GM12872 (cell line): ENCODE results near the gene SDK2.

Experiments
- TF ChIP-seq, protein P1 (sequence below): IDR thresholded peaks from 3 replicates; pipeline ENCODE4 v1.5.1; 2011; ENCODE audit warnings: low read depth, mild to moderate bottlenecking, low read length, moderate library complexity; ENCODE audit not compliant: insufficient read depth

Gene SDK2

DNA sequence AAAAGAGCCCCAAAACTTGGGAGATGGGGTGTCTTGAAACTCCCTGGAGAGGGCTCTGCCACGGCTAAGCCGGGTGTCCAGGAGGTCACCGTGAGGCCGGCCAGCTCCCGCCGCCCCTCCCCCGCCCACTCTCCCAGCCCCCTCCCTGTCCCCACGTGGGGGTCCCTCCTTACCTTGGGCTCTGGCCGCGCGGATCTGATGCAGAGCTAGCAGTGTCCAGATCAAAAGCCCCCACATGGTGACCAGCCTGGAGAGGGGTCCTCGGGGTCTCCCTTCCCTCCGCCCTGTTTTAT, 447 bp downstream of the SDK2 start:
- TF ChIP-seq, protein P1, sequence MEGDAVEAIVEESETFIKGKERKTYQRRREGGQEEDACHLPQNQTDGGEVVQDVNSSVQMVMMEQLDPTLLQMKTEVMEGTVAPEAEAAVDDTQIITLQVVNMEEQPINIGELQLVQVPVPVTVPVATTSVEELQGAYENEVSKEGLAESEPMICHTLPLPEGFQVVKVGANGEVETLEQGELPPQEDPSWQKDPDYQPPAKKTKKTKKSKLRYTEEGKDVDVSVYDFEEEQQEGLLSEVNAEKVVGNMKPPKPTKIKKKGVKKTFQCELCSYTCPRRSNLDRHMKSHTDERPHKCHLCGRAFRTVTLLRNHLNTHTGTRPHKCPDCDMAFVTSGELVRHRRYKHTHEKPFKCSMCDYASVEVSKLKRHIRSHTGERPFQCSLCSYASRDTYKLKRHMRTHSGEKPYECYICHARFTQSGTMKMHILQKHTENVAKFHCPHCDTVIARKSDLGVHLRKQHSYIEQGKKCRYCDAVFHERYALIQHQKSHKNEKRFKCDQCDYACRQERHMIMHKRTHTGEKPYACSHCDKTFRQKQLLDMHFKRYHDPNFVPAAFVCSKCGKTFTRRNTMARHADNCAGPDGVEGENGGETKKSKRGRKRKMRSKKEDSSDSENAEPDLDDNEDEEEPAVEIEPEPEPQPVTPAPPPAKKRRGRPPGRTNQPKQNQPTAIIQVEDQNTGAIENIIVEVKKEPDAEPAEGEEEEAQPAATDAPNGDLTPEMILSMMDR = no peak

DNA sequence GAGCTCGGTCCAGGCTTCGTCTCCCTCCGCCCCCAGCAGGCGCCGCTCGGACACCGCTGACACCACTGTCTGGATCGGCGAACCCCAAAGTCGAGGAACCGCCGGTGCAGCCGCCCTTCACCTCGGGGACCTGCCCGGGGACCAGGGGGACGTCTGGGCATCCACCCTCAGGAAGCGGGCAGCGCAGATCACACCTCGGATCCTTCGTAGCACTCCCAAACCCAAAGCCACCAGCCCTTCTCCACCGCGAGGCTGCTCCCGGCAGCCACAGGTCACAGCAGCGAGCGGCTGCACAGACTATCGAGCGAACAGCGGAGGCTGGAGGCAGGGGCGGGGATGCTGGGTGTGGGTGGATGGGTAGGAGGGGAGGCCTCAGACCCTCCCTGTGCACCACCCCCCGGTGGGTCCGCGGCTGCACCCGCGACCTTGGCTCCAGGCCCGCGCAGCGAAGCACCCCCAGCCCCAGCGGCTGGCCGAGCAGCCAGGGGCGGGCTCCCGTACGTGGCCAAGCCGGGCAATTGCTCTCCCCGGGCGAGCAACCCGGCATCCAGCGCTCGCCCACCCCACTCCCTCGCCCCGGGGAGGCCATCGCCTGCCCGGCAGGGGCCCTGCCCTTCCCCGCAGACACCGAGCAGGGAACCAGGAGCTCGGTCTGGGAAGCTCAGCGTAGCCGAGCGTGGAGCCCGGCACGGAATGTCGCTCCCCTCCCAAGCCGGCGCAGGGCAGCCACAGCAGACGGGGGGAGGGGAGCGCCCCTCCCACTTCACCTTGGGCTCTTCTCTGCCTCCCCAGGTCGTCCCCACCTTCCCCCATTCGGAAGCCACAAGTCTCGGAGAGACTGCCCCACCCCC, 1.0 kb downstream of the SDK2 start:
- TF ChIP-seq, protein P1 = 0 out of 3 replicates have a peak, but pooled peaks have one; percentile 3

DNA sequence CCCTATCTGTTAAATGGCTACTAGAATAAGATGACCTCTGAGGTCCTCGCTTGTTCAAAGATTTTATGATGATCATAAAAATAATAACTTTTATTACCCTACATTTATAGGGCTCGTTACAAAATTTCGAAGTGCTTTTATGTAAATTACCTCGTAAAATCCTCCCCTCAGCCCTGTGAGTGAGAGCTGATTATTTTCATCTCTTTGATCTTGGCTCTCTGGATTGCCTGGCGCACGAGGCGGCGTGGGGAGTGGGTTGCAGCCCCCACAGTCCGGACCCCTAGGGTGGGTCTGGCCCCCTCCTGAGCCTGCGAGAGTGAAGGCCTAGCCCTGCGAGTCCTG, 1.6 kb downstream of the SDK2 start:
- TF ChIP-seq, protein P1 = no peak

DNA sequence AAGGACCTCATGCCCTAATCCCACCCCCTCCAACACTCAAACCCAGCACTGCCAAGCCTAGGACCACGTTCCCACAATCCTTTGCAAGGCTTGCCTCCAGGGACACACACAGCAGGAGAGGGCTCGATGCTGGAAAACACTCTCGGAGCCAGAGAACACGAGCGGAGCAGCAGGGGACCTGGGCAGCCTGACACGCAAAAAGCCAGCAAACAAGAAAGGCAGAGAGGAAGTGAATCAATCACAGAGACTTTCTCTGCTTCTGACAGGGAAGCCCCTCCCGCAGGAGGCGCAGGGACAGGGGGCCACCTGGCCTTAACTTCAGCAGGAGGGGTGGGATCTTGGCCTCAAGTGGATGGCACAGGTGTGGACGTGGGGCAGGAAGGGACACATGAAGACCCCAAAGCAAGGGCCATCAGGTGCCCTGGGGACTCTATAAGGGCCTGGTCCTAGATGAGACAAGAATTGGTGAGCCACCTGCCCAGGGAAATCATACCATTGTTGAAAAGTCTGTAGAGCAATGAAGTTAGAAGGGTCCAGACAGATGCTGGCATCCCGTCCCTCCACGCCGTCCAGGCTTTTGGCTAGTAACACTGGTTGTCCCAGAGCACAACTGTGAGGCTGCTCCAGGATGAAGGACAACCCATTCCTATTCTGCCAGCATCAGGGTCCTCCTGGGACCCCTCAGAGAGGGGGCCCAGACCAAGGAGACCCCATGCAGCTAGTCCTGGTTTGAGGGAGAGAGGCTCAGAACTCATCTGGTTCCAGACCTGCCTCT, 2.2 kb downstream of the SDK2 start:
- TF ChIP-seq, protein P1 = no peak

DNA sequence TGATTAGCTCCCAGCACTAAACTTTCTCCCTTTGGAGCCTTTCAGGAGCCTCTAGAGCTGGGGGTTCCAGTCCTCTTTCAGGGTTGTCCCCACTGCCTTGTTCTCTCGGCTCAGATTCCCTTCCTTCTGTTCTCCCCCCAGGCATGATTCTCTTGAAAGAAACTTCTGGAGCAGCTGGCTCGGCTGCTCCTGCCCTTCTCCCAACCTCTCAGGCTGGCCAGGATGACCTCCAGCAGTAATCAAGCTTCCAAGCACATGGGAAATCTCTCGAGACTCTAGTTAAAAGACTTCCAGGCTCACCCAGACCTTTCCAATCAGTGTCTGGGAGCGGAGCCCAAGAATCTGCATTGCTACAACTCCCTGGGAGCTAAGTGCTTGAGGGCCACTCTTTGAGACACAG, 3.6 kb downstream of the SDK2 start:
- TF ChIP-seq, protein P1 = no peak

DNA sequence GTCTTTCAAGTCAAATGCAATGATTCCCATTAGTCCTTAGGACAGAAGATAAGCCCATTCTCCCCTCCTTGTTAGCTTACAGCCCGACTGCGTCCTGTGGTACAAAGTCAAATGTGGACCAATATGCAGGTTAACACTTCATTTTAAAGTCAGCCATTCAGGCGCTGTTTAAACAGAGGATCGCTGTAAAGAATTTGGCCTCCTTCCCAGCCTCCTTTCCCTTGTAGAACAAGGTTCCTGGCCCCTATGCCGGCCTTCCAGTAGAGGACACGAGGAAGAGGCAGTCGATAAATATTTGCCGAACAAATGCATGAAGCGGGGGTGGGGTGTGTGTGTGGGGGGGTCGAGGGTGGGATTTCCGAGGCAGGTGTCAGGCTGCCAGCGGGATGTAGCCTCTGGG, 4.3 kb downstream of the SDK2 start:
- TF ChIP-seq, protein P1 = no peak

DNA sequence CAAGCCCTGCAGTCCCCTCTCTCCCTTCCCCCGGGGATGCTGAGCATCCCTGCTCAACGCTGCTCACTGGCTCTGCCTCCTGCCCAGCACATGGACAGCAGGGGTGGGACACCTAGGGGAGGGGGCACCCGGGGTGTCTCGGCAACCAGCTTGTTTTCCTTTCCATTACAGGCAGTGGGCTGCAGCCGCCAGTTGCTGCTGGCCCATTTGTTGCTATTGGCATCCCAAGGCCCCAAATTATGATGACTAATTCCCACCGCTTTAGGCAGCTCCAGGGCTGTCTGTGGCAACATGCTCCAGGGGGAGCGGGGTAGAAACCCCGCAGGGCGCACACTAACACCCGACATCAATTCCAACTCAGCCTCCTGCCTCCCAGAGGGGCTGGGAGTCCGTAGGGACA, 4.9 kb downstream of the SDK2 start:
- TF ChIP-seq, protein P1 = no peak
